Upper lobe of right lung (tissue), 1 donor: Measurements from ENCODE around the gene SCGN. TPM values are rescaled to one million over a fixed set of nuclear protein-coding genes. Genes with fewer than 3 reads are reported as not detected.

Source experiments
- ATAC-seq: fragments of 200-7000 bp; cut with Tn5 transposase; one replicate; pipeline ENCODE4 v1.9.1; 2020; ENCODE audit warnings: mild to moderate bottlenecking, moderate library complexity
- DNase-seq: peaks from one replicate; pipeline ENCODE4 v3.0.0-alpha.2; 2020
- H3K27ac ChIP-seq: fragments of 200-600 bp; one replicate; pipeline ENCODE4 v1.8.0; 2022
- H3K27me3 ChIP-seq: fragments of 200-600 bp; one replicate; pipeline ENCODE4 v1.8.0; 2022; ENCODE audit warnings: mild to moderate bottlenecking
- H3K36me3 ChIP-seq: fragments of 200-600 bp; one replicate; pipeline ENCODE4 v1.8.0; 2022
- H3K4me1 ChIP-seq: fragments of 200-600 bp; one replicate; pipeline ENCODE4 v1.8.0; 2022
- H3K4me3 ChIP-seq: fragments of 200-600 bp; one replicate; pipeline ENCODE4 v1.8.0; 2022; ENCODE audit warnings: mild to moderate bottlenecking
- H3K9me3 ChIP-seq: fragments of 200-600 bp; one replicate; pipeline ENCODE4 v1.8.0; 2022
- CTCF ChIP-seq: fragments of 200-600 bp; IDR thresholded peaks from one replicate; pipeline ENCODE4 v1.8.0; 2022; ENCODE audit warnings: antibody characterized with exemption
- intact Hi-C: fragments of 100-400 bp; cut with DNase I; formaldehyde crosslinking; loops from one replicate; pipeline ENCODE4 v1.11.0; 2022
- total RNA-seq: library from RNA; stranded (reverse); fragmentation: NEBNext Ultra II Directional; extraction: Animal tissue kit (Norgen Biotek cat#: 25700); gene quantifications from one replicate; pipeline ENCODE4 v1.2.1, GENCODE V29; 2021
- donor health status: DM: no; HTN: yes; CAD: no; lungs with severe emphysema.

The SCGN gene
- total RNA-seq, 1 donor from 2014 or later, result not detected

- DNase-seq (no peak), ATAC-seq (no peak)
- no peak for TF ChIP-seq CTCF
- intact Hi-C loops, result no loop called here
- Histone ChIP-seq H3K27ac (no peak overlapping the region), H3K27me3 (no peaks in the 10 kb centered on the region), H3K36me3 (peaks cover 6% of the 10 kb centered on the region), H3K4me3 (no peak overlapping the region), H3K4me1 (no peaks in the 10 kb centered on the region), H3K9me3 (no peaks in the 10 kb centered on the region)
These were observed 28.9 kb upstream of the SCGN start for GRCh38 chr6:25623065-25623464.

- intact Hi-C loops, result no loop called here
These were observed 28.1 kb upstream of the SCGN start for GRCh38 chr6:25623879-25624278.

GRCh38 chr6:25627001-25627400, 25.0 kb upstream of the SCGN start:
- H3K4me3 ChIP-seq, result no peak overlapping the region
- DNase-seq (no peak), ATAC-seq (no peak)
- intact Hi-C loops, result no loop called here
- no peaks in the 10 kb centered on the region for H3K9me3 ChIP-seq
- H3K4me1 ChIP-seq, result no peaks in the 10 kb centered on the region
- no peaks in the 10 kb centered on the region for H3K27me3 ChIP-seq
- no peaks in the 10 kb centered on the region for H3K36me3 ChIP-seq
- TF ChIP-seq CTCF, result no peak
- H3K27ac ChIP-seq, result no peak overlapping the region

More at GRCh38 chr6:25623879-25624278, 28.1 kb upstream of the SCGN start:
- ATAC-seq (no peak), DNase-seq (no peak)
- no peaks in the 10 kb centered on the region for H3K9me3 ChIP-seq
- no peak overlapping the region for H3K4me3 ChIP-seq
- peaks cover 6% of the 10 kb centered on the region for H3K36me3 ChIP-seq
- no peaks in the 10 kb centered on the region for H3K4me1 ChIP-seq
- TF ChIP-seq CTCF, result no peak
- no peak overlapping the region for H3K27ac ChIP-seq
- H3K27me3 ChIP-seq, result no peaks in the 10 kb centered on the region

GRCh38 chr6:25628471-25629197, 23.4 kb upstream of the SCGN start:
- ATAC-seq (no peak), DNase-seq (no peak)
- intact Hi-C loops, result no loop called here
- H3K27ac ChIP-seq, result no peak overlapping the region
- no peak overlapping the region for H3K4me3 ChIP-seq
- no peaks in the 10 kb centered on the region for H3K36me3 ChIP-seq
- H3K9me3 ChIP-seq, result no peaks in the 10 kb centered on the region
- no peak for TF ChIP-seq CTCF
- H3K27me3 ChIP-seq, result no peaks in the 10 kb centered on the region
- H3K4me1 ChIP-seq, result no peaks in the 10 kb centered on the region

GRCh38 chr6:25629198-25629576, 22.8 kb upstream of the SCGN start:
- DNase-seq, result no peak
- Histone ChIP-seq H3K4me1 (no peaks in the 10 kb centered on the region), H3K4me3 (no peak overlapping the region), H3K9me3 (no peaks in the 10 kb centered on the region), H3K36me3 (no peaks in the 10 kb centered on the region), H3K27ac (no peak overlapping the region), H3K27me3 (no peaks in the 10 kb centered on the region)
- no peak for TF ChIP-seq CTCF
- intact Hi-C loops, result no loop called here
- no peak for ATAC-seq
